ENCODE measurements around the gene TULP4. TPM values are rescaled to one million over a fixed set of nuclear protein-coding genes. Genes with fewer than 3 reads are reported as not detected.
"Not testable (repeated sequence)": the region's sequence is repeated elsewhere in the genome, so short reads cannot be mapped to it uniquely, and the experiment has no call there.

Gene TULP4
- total RNA-seq, 2 donors from 2014 or later: 16.5 to 30.4 TPM

DNA sequence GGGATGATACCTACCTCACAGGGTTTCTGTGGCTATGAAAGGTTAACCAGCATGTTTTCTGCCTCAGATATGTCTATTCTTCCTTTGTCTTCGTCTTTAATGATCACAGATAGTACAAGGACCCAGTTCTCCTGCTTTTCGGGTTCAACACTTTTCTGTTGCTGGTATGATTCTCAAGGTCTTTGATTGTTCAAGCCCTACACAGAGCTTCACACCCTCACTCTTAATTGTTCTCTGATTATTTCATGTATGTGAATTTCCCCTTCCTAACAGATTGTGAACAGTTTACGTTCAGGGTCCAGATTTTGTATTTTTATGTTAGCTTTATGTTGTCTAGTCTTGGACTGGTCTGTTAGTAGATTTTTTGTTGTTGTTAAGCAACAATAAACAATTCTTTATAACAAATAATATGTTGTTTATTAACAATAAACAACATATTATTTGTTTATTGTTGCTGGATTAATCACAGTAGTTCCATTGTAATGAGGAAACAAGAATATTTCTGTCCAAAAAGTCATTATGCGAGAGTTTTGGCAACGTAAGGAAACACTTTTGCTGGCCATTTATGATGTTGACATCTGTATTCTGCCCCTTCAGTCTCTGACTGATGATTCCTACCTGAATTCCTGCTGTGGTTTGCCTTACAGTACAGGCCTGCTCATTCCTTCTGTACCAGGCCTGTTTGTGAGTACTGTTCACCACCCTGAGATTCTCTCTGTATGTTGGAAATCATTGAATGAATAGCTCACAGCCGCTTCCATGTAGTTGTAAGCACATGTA lies 27.2 kb upstream of the TULP4 start:
- no peak overlapping the region for H3K4me3 Mint-ChIP-seq
- no peaks in the 10 kb centered on the region for H3K36me3 Mint-ChIP-seq
- no peak for DNase-seq (ENCODE audit: low spot score)
- no peaks in the 10 kb centered on the region for H3K9me3 Mint-ChIP-seq
- H3K27ac Mint-ChIP-seq: peak overlapping the region in 1 of 2 donors; percentile 53
- no peak for ATAC-seq
- peaks cover 33 to 34% of the 10 kb centered on the region in 2 donors for H3K4me1 Mint-ChIP-seq (ENCODE audit: low read depth in 2 of 2)
- H3K27me3 Mint-ChIP-seq: no peaks in the 10 kb centered on the region

GRCh38 chr6:158285656-158286021 lies 26.6 kb upstream of the TULP4 start:
- peaks cover 39% of the 10 kb centered on the region in 2 donors for H3K4me1 Mint-ChIP-seq (ENCODE audit: low read depth in 2 of 2)
- no peaks in the 10 kb centered on the region for H3K36me3 Mint-ChIP-seq
- no peak for ATAC-seq
- H3K4me3 Mint-ChIP-seq: no peak overlapping the region
- H3K27ac Mint-ChIP-seq: no peak overlapping the region
- H3K27me3 Mint-ChIP-seq: no peaks in the 10 kb centered on the region
- no peak for DNase-seq (ENCODE audit: low spot score)
- no peaks in the 10 kb centered on the region for H3K9me3 Mint-ChIP-seq

GRCh38 chr6:158286413-158286812 lies 25.9 kb upstream of the TULP4 start:
- DNase-seq (ENCODE audit: low spot score): no peak
- H3K4me3 Mint-ChIP-seq: no peak overlapping the region
- no peak for ATAC-seq
- no peaks in the 10 kb centered on the region for H3K36me3 Mint-ChIP-seq
- no peaks in the 10 kb centered on the region for H3K9me3 Mint-ChIP-seq
- no peaks in the 10 kb centered on the region for H3K27me3 Mint-ChIP-seq
- H3K27ac Mint-ChIP-seq: no peak overlapping the region
- H3K4me1 Mint-ChIP-seq (ENCODE audit: low read depth in 2 of 2): peaks cover 46% of the 10 kb centered on the region in 2 donors

- Mint-ChIP-seq H3K27me3 (no peaks in the 10 kb centered on the region), H3K27ac (no peak overlapping the region), H3K4me3 (no peak overlapping the region), H3K36me3 (no peaks in the 10 kb centered on the region), H3K4me1 (ENCODE audit: low read depth in 2 of 2) (peaks cover 49 to 51% of the 10 kb centered on the region in 2 donors), H3K9me3 (no peaks in the 10 kb centered on the region)
- ATAC-seq (no peak), DNase-seq (ENCODE audit: low spot score) (no peak)
Measured at GRCh38 chr6:158287047-158287446, 25.2 kb upstream of the TULP4 start.

GRCh38 chr6:158290040-158290439 lies 22.2 kb upstream of the TULP4 start:
- Mint-ChIP-seq H3K27me3 (no peaks in the 10 kb centered on the region), H3K4me1 (ENCODE audit: low read depth in 2 of 2) (peaks cover 35 to 50% of the 10 kb centered on the region in 2 donors), H3K27ac (peak overlapping the region; percentile 81 to 95), H3K9me3 (no peaks in the 10 kb centered on the region), H3K4me3 (peak overlapping the region; percentile 90), H3K36me3 (peaks cover 7% of the 10 kb centered on the region)
- DNase-seq (ENCODE audit: low spot score): no peak
- ATAC-seq: peak; percentile 55 to 70

DNA sequence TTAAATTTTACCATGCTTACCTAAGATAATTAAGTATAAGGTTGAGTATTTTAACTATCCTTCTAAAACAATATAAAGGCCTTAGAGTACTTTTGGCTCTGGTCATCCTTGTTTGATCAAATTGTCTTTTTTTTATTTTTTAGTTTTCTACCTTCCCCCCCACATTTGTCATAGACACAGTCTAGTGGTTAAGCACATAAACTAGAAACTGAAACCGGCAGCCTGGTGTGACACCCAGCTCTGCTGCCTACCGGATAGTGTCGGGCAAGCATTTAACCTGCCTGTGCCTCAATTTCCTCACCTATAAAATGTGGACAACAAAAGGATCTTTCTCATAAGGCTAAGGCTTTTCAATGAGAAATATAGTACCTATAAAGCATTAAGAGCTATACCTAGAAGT lies 21.6 kb upstream of the TULP4 start:
- Mint-ChIP-seq H3K9me3 (no peaks in the 10 kb centered on the region), H3K27ac (peak overlapping the region; percentile 81 to 95), H3K4me3 (peak overlapping the region; percentile 90), H3K4me1 (ENCODE audit: low read depth in 2 of 2) (peaks cover 30 to 45% of the 10 kb centered on the region in 2 donors), H3K36me3 (peaks cover 9% of the 10 kb centered on the region), H3K27me3 (no peaks in the 10 kb centered on the region)
- ATAC-seq: peak; percentile 98 to 100
- peak; percentile 71 for DNase-seq (ENCODE audit: low spot score)

DNA sequence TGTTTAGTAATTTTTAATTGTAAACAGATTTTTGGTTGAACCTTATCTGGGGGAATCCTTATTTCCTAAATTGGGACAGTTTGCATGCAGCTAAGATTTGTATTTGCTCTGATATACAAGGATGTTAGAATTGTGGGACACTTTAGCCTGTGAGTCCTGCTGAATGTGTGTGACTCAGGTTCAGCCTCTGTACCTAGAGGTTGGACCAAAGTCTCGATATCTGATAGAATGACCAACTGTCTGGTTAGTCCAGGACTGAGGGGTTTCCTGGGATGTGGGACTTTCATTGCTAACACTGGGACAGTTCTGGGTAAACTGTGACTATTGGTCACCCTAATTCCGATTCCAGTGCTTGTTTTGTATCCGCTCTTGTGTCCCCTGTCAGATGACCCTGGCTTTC lies 20.2 kb upstream of the TULP4 start:
- no peaks in the 10 kb centered on the region for H3K27me3 Mint-ChIP-seq
- H3K27ac Mint-ChIP-seq: peak overlapping the region; percentile 81 to 95
- H3K4me3 Mint-ChIP-seq: no peak overlapping the region
- DNase-seq (ENCODE audit: low spot score) (no peak), ATAC-seq (no peak)
- peaks cover 26 to 49% of the 10 kb centered on the region in 2 donors for H3K4me1 Mint-ChIP-seq (ENCODE audit: low read depth in 2 of 2)
- H3K9me3 Mint-ChIP-seq: peaks cover 9% of the 10 kb centered on the region
- peaks cover 20% of the 10 kb centered on the region for H3K36me3 Mint-ChIP-seq

- no peak for ATAC-seq
- peak overlapping the region in 1 of 2 donors; percentile 81 for H3K27ac Mint-ChIP-seq
Measured at GRCh38 chr6:158293122-158293521, 19.1 kb upstream of the TULP4 start.

DNA sequence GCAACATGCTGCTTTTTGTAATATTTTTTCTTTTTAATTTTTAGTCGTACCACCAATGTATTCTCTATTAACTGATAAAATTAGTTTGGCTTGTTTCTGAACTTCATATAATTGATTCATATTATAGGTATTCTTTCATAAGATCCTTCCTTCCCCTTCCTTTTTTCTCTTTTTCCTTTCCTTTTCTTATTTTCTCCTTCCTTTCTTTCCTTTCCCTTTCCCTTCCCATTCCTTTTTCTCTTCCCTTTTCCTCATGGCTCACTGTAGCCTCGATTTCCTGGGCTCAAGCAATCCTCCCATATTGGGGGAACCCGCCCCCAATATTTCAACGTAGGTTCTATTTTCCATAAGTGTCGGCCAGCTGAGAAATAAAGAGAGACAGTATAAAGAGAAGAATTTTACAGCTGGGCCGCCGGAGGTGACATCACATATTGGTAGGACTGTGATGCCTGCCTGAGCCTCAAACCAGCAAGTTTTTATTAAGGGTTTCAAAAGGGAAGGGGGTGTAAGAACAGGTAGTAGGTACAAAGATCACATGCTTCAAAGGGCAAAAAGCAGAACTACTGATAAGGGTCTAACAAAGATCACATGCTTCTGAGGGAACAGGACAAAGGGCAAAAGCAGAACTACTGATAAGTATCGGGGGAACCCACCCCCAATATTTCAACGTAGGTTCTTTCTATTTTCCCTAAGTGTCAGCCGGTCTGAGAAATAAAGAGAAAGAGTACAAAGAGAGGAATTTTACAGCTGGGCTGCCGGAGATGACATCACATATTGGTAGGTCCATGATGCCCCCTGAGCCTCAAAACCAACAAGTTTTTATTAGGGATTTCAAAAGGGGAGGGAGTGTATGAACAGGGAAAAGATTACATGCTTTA lies 16.1 kb upstream of the TULP4 start:
- Mint-ChIP-seq H3K9me3 (peaks cover 13% of the 10 kb centered on the region), H3K36me3 (peaks cover 26% of the 10 kb centered on the region), H3K4me1 (ENCODE audit: low read depth in 2 of 2) (peaks cover 9 to 29% of the 10 kb centered on the region in 2 donors)
- H3K27me3 Mint-ChIP-seq; H3K27ac Mint-ChIP-seq; H3K4me3 Mint-ChIP-seq; DNase-seq (ENCODE audit: low spot score); ATAC-seq: not testable (repeated sequence)

More at GRCh38 chr6:158293122-158293521, 19.1 kb upstream of the TULP4 start:
- DNase-seq (ENCODE audit: low spot score): no peak
- Mint-ChIP-seq H3K4me3 (no peak overlapping the region), H3K9me3 (peaks cover 9% of the 10 kb centered on the region), H3K4me1 (ENCODE audit: low read depth in 2 of 2) (peaks cover 26 to 49% of the 10 kb centered on the region in 2 donors), H3K36me3 (peaks cover 20% of the 10 kb centered on the region), H3K27me3 (no peaks in the 10 kb centered on the region)

- Mint-ChIP-seq H3K36me3 (peaks cover 26% of the 10 kb centered on the region), H3K4me1 (ENCODE audit: low read depth in 2 of 2) (peaks cover 4 to 23% of the 10 kb centered on the region in 2 donors), H3K9me3 (peaks cover 13% of the 10 kb centered on the region)
- H3K27ac Mint-ChIP-seq; ATAC-seq; H3K27me3 Mint-ChIP-seq; DNase-seq (ENCODE audit: low spot score); H3K4me3 Mint-ChIP-seq: not testable (repeated sequence)
Measured at GRCh38 chr6:158296854-158297324, 15.4 kb upstream of the TULP4 start.

GRCh38 chr6:158297657-158298056 lies 14.6 kb upstream of the TULP4 start:
- H3K36me3 Mint-ChIP-seq: peaks cover 26% of the 10 kb centered on the region
- not testable (repeated sequence) for DNase-seq (ENCODE audit: low spot score); H3K4me3 Mint-ChIP-seq; H3K27me3 Mint-ChIP-seq; H3K27ac Mint-ChIP-seq; ATAC-seq
- H3K9me3 Mint-ChIP-seq: peaks cover 13% of the 10 kb centered on the region
- peaks cover 4 to 17% of the 10 kb centered on the region in 2 donors for H3K4me1 Mint-ChIP-seq (ENCODE audit: low read depth in 2 of 2)

- H3K36me3 Mint-ChIP-seq: peaks cover 17% of the 10 kb centered on the region
- ATAC-seq; H3K27me3 Mint-ChIP-seq; H3K27ac Mint-ChIP-seq; DNase-seq (ENCODE audit: low spot score); H3K4me3 Mint-ChIP-seq; H3K4me1 Mint-ChIP-seq (ENCODE audit: low read depth in 2 of 2): not testable (repeated sequence)
- H3K9me3 Mint-ChIP-seq: peaks cover 13% of the 10 kb centered on the region
Measured at GRCh38 chr6:158300306-158301143, 11.7 kb upstream of the TULP4 start.

- not testable (repeated sequence) for H3K36me3 Mint-ChIP-seq; H3K27me3 Mint-ChIP-seq; ATAC-seq; DNase-seq (ENCODE audit: low spot score); H3K9me3 Mint-ChIP-seq; H3K4me3 Mint-ChIP-seq; H3K4me1 Mint-ChIP-seq (ENCODE audit: low read depth in 2 of 2); H3K27ac Mint-ChIP-seq
Measured at GRCh38 chr6:158301561-158301960, 10.7 kb upstream of the TULP4 start.
